ENCODE results near the gene ITPRIPL2.

The ITPRIPL2 gene

GRCh38 chr16:19098173-19098572 lies 15.6 kb upstream of the ITPRIPL2 start:
- Histone ChIP-seq H3K79me2 (ENCODE audit: insufficient read depth, low read length) (no peaks in the 10 kb centered on the region), H3F3A (ENCODE audit: low read depth) (no peaks in the 10 kb centered on the region), H3K4me1 (ENCODE audit: insufficient read depth, low read length, poor library complexity, severe bottlenecking) (no peaks in the 10 kb centered on the region), H4K20me1 (ENCODE audit: insufficient read depth, low read length, poor library complexity, severe bottlenecking) (no peaks in the 10 kb centered on the region), H3K36me3 (ENCODE audit: insufficient read depth, low read length) (no peaks in the 10 kb centered on the region), H3K4me2 (ENCODE audit: low read depth, low read length, poor library complexity, severe bottlenecking) (no peak overlapping the region), H3K9me3 (ENCODE audit: insufficient read depth, low read depth, low read length) (no peaks in the 10 kb centered on the region), H2AFZ (ENCODE audit: low read length) (no peak overlapping the region), H3K9ac (ENCODE audit: low read depth, low read length, poor library complexity, severe bottlenecking) (no peak overlapping the region), H3K4me3 (ENCODE audit: low read length, poor library complexity, severe bottlenecking) (no peak overlapping the region), H3K9me2 (replicated peaks; ENCODE audit: low read depth, low read length) (no peaks in the 10 kb centered on the region), H3K27me3 (ENCODE audit: insufficient read depth, low read length, poor library complexity, severe bottlenecking) (no peaks in the 10 kb centered on the region)
- TF ChIP-seq CTCF (conservative IDR thresholded peaks at IDR 0.05; ENCODE audit: low read length): no peak
- no peak for TF ChIP-seq EZH2phosphoT487 (IDR thresholded peaks at IDR 0.05; ENCODE audit: borderline replicate concordance)

- Histone ChIP-seq H3K4me2 (ENCODE audit: low read depth, low read length, poor library complexity, severe bottlenecking) (no peak overlapping the region), H2AFZ (ENCODE audit: low read length) (no peak overlapping the region), H3K4me3 (ENCODE audit: low read length, poor library complexity, severe bottlenecking) (no peak overlapping the region), H3K27me3 (ENCODE audit: insufficient read depth, low read length, poor library complexity, severe bottlenecking) (no peaks in the 10 kb centered on the region), H4K20me1 (ENCODE audit: insufficient read depth, low read length, poor library complexity, severe bottlenecking) (no peaks in the 10 kb centered on the region), H3K79me2 (ENCODE audit: insufficient read depth, low read length) (no peaks in the 10 kb centered on the region), H3K36me3 (ENCODE audit: insufficient read depth, low read length) (no peaks in the 10 kb centered on the region), H3K9me2 (replicated peaks; ENCODE audit: low read depth, low read length) (no peaks in the 10 kb centered on the region), H3K4me1 (ENCODE audit: insufficient read depth, low read length, poor library complexity, severe bottlenecking) (no peaks in the 10 kb centered on the region), H3K9ac (ENCODE audit: low read depth, low read length, poor library complexity, severe bottlenecking) (no peak overlapping the region), H3F3A (ENCODE audit: low read depth) (no peaks in the 10 kb centered on the region), H3K9me3 (ENCODE audit: insufficient read depth, low read depth, low read length) (no peaks in the 10 kb centered on the region)
- TF ChIP-seq EZH2phosphoT487 (IDR thresholded peaks at IDR 0.05; ENCODE audit: borderline replicate concordance): no peak
- no peak for TF ChIP-seq CTCF (conservative IDR thresholded peaks at IDR 0.05; ENCODE audit: low read length)
These were observed 11.4 kb upstream of the ITPRIPL2 start for GRCh38 chr16:19102187-19102872.

- no peak overlapping the region for H3K9ac ChIP-seq (ENCODE audit: low read depth, low read length, poor library complexity, severe bottlenecking)
- no peak overlapping the region for H2AFZ ChIP-seq (ENCODE audit: low read length)
- H3K4me1 ChIP-seq (ENCODE audit: insufficient read depth, low read length, poor library complexity, severe bottlenecking): no peaks in the 10 kb centered on the region
- H3K9me2 ChIP-seq (replicated peaks; ENCODE audit: low read depth, low read length): no peaks in the 10 kb centered on the region
- H4K20me1 ChIP-seq (ENCODE audit: insufficient read depth, low read length, poor library complexity, severe bottlenecking): no peaks in the 10 kb centered on the region
- H3K27me3 ChIP-seq (ENCODE audit: insufficient read depth, low read length, poor library complexity, severe bottlenecking): no peaks in the 10 kb centered on the region
- no peaks in the 10 kb centered on the region for H3F3A ChIP-seq (ENCODE audit: low read depth)
- no peaks in the 10 kb centered on the region for H3K79me2 ChIP-seq (ENCODE audit: insufficient read depth, low read length)
- H3K4me2 ChIP-seq (ENCODE audit: low read depth, low read length, poor library complexity, severe bottlenecking): no peak overlapping the region
- no peak for TF ChIP-seq CTCF (conservative IDR thresholded peaks at IDR 0.05; ENCODE audit: low read length)
- TF ChIP-seq EZH2phosphoT487 (IDR thresholded peaks at IDR 0.05; ENCODE audit: borderline replicate concordance): no peak
- H3K9me3 ChIP-seq (ENCODE audit: insufficient read depth, low read depth, low read length): no peaks in the 10 kb centered on the region
- H3K4me3 ChIP-seq (ENCODE audit: low read length, poor library complexity, severe bottlenecking): no peak overlapping the region
- H3K36me3 ChIP-seq (ENCODE audit: insufficient read depth, low read length): no peaks in the 10 kb centered on the region
These were observed 9.2 kb upstream of the ITPRIPL2 start for GRCh38 chr16:19104607-19105006.

Data from Loucy (cell line).